Smooth muscle cell (in vitro differentiated cells): ENCODE results near the gene IFRD1. TPM values are rescaled to one million over a fixed set of nuclear protein-coding genes. Genes with fewer than 3 reads are reported as not detected.

Source experiments
- DNase-seq: peaks from one replicate; lab custom pipeline; 2025; ENCODE audit not compliant: unreplicated experiment; lab: John Stamatoyannopoulos, UW
- H2AFZ ChIP-seq: fragments of 200-600 bp; sonication (generic); 2 replicates; pipeline ENCODE4 v1.6.0; 2016; ENCODE audit warnings: antibody characterized with exemption, low read depth, mild to moderate bottlenecking
- H3F3A ChIP-seq: fragments of 200-600 bp; sonication (generic); 2 replicates; pipeline ENCODE4 v1.6.0; 2017; ENCODE audit warnings: antibody characterized with exemption, low read depth
- H3K27ac ChIP-seq: fragments of 200-600 bp; sonication (generic); 2 replicates; pipeline ENCODE4 v1.5.1; 2016; ENCODE audit warnings: low read depth, mild to moderate bottlenecking
- H3K27me3 ChIP-seq: fragments of 200-600 bp; sonication (generic); 2 replicates; pipeline ENCODE4 v1.6.1; 2016; ENCODE audit warnings: low read depth, mild to moderate bottlenecking
- H3K36me3 ChIP-seq: fragments of 200-600 bp; sonication (generic); 2 replicates; pipeline ENCODE4 v1.5.1; 2016; ENCODE audit warnings: low read depth
- H3K4me1 ChIP-seq: fragments of 200-600 bp; sonication (generic); 2 replicates; pipeline ENCODE4 v1.5.1; 2016; ENCODE audit warnings: low read depth
- H3K4me2 ChIP-seq: fragments of 200-600 bp; sonication (generic); 2 replicates; pipeline ENCODE4 v1.6.0; 2016; ENCODE audit warnings: mild to moderate bottlenecking
- H3K4me3 ChIP-seq: fragments of 200-600 bp; sonication (generic); 2 replicates; pipeline ENCODE4 v1.5.1; 2016; ENCODE audit warnings: mild to moderate bottlenecking
- H3K79me2 ChIP-seq: fragments of 200-600 bp; sonication (generic); 2 replicates; pipeline ENCODE4 v1.6.0; 2016; ENCODE audit warnings: low read depth, mild to moderate bottlenecking
- H3K9ac ChIP-seq: fragments of 200-600 bp; sonication (generic); 2 replicates; pipeline ENCODE4 v1.6.0; 2016; ENCODE audit warnings: low read depth
- H3K9me3 ChIP-seq: fragments of 200-600 bp; sonication (generic); replicated peaks from 2 replicates; pipeline ENCODE4 v1.5.1; 2016; ENCODE audit warnings: low read depth
- H4K20me1 ChIP-seq: fragments of 200-600 bp; sonication (generic); 2 replicates; pipeline ENCODE4 v1.6.0; 2016; ENCODE audit warnings: low read depth
- WGBS: methylation state at CpG from one replicate; pipeline ENCODE4 v1.1.7; 2016; ENCODE audit warnings: low lambda C conversion rate; 5-methylcytosine and 5-hydroxymethylcytosine counted together
- polyA plus RNA-seq: library from polyadenylated mRNA; unstranded; fragments of >200 nt; fragmentation: Nextera tagmentation; extraction: Ambion mirVana; gene quantifications from 2 replicates; pipeline ENCODE4 v1.2.1, GENCODE V29; 2016
- total RNA-seq: library from RNA; depleted of rRNA; stranded (reverse); fragments of >200 nt; gene quantifications from 2 replicates; pipeline ENCODE4 v1.2.3, GENCODE V29; 2014
- TF ChIP-seq, protein P1 (sequence below): fragments of 200-600 bp; sonication (generic); IDR thresholded peaks from 2 replicates; pipeline ENCODE4 v1.5.1; 2017; ENCODE audit warnings: borderline replicate concordance, mild to moderate bottlenecking, antibody characterized with exemption; ENCODE audit not compliant: insufficient read depth, poor library complexity, severe bottlenecking

The IFRD1 gene
- total and polyA plus RNA-seq, 2 experiments from 2014 or later, result 70.5 to 150 TPM

DNA sequence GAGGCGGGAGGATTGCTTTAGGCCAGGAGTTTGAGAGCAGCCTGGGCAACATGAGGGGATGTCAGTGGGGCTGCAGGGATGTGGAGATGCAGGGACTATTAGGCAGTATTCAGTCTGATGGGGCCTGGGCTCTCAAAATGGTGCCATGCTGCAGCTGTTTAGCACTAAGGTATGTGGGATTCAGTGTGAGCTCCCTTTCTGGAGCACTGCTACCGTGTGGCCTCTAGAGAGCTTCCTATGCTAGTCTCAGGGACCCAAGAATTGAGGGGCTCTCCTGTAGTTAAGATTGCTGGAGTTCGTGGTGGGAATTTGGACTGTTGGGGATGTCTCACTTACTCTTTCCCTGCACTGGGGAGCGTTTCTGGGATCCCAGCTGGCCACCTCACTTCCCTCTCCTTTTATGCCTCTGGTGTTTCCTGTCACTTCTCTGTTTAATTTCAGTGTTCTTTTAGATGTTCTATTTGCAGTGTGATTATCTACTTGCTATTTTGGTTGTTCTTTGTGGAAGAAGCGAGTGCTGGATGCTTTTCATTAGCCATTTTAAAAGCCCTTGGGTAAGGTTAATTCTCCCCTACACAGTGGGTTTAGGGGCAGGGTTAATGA lies 53.9 kb downstream of the IFRD1 start:
- Histone ChIP-seq H4K20me1 (no peaks in the 10 kb centered on the region), H3K79me2 (no peaks in the 10 kb centered on the region), H3K27me3 (no peaks in the 10 kb centered on the region), H3K36me3 (no peaks in the 10 kb centered on the region), H3K4me1 (no peaks in the 10 kb centered on the region), H3K9me3 (no peaks in the 10 kb centered on the region), H3K27ac (no peak overlapping the region), H2AFZ (no peak overlapping the region), H3K4me2 (no peak overlapping the region), H3K9ac (no peak overlapping the region), H3F3A (peaks cover 4% of the 10 kb centered on the region), H3K4me3 (no peak overlapping the region)
- 90% methylated on average over 5 of the region's 5 CpGs for WGBS
- TF ChIP-seq, protein P1, sequence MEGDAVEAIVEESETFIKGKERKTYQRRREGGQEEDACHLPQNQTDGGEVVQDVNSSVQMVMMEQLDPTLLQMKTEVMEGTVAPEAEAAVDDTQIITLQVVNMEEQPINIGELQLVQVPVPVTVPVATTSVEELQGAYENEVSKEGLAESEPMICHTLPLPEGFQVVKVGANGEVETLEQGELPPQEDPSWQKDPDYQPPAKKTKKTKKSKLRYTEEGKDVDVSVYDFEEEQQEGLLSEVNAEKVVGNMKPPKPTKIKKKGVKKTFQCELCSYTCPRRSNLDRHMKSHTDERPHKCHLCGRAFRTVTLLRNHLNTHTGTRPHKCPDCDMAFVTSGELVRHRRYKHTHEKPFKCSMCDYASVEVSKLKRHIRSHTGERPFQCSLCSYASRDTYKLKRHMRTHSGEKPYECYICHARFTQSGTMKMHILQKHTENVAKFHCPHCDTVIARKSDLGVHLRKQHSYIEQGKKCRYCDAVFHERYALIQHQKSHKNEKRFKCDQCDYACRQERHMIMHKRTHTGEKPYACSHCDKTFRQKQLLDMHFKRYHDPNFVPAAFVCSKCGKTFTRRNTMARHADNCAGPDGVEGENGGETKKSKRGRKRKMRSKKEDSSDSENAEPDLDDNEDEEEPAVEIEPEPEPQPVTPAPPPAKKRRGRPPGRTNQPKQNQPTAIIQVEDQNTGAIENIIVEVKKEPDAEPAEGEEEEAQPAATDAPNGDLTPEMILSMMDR, result no peak
- DNase-seq, result no peak

DNA sequence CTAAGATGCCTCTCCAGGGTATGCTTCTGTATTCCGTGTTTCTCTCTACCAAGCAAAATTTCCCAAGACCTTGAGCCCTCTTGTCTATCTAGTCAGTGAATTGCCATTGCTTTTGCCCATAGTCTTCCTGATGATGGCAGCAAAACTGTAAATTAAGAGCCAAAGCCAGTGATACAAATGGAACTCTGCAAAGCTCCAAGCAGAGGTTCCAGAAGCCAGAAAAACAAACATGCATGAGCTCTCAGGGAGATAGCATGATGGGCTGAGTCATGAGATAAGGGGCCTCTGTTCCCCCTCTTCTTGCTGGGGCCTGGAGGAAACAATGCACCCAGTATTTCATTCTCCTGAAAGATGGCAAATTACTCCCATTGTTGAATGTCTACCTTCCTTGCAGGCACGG lies 55.2 kb downstream of the IFRD1 start:
- Histone ChIP-seq H3K4me3 (no peak overlapping the region), H3K36me3 (no peaks in the 10 kb centered on the region), H4K20me1 (no peaks in the 10 kb centered on the region), H3K9ac (no peak overlapping the region), H3K79me2 (no peaks in the 10 kb centered on the region), H3K4me2 (no peak overlapping the region), H3F3A (peaks cover 4% of the 10 kb centered on the region), H2AFZ (no peak overlapping the region), H3K9me3 (no peaks in the 10 kb centered on the region), H3K27ac (no peak overlapping the region), H3K4me1 (no peaks in the 10 kb centered on the region), H3K27me3 (no peaks in the 10 kb centered on the region)
- TF ChIP-seq, protein P1, result no peak
- 74% methylated on average over 2 of the region's 2 CpGs for WGBS
- DNase-seq, result no peak

DNA sequence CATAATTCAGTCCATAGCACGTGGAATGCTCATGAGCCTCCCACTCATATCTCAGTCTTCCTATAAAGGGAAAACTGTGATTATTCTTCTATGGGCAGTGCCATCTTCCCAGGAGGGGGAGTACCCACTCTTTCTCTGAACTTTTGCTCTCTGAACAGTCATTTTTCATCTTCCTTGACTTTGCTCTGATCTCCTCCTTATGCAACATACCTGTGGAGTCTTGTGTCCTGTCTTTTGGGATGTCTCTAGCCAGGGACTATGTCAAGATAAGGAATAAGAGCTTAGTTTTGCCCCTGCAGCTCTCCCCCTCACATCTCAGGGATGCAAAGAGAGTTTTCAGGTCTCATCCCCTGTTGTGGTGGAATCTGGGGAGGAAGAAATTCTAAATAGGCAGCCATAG lies 58.1 kb downstream of the IFRD1 start:
- Histone ChIP-seq H3K27ac (no peak overlapping the region), H3K27me3 (no peaks in the 10 kb centered on the region), H3K4me1 (no peaks in the 10 kb centered on the region), H3K9me3 (no peaks in the 10 kb centered on the region), H3K79me2 (no peaks in the 10 kb centered on the region), H3K36me3 (no peaks in the 10 kb centered on the region), H3K9ac (no peak overlapping the region), H3K4me2 (no peak overlapping the region), H4K20me1 (no peaks in the 10 kb centered on the region), H3F3A (peaks cover 4% of the 10 kb centered on the region), H3K4me3 (no peak overlapping the region), H2AFZ (no peak overlapping the region)
- no peak for DNase-seq
- 67% methylated on average over 1 of the region's 1 CpG for WGBS
- TF ChIP-seq, protein P1, result no peak

DNA sequence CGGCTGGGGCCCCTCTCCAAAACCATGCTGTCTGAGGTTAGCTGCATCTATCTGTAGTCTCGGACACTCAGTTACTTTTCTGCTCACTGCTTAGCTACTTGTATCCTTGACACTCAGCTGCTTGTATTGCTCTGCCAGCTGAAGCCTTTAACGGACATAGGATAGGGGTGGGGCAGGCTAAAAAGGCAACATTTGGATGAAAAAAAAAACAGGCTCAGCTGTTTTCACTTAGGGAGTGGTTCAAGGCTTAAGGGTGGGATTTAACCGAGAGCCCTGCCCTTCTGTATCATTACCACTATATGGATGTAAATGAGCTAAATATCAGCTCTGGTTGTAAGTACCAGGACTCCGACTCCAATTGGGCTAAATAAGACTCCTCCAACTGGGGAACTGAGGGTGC lies 59.1 kb downstream of the IFRD1 start:
- Histone ChIP-seq H2AFZ (no peak overlapping the region), H3K36me3 (no peaks in the 10 kb centered on the region), H3K9me3 (no peaks in the 10 kb centered on the region), H4K20me1 (no peaks in the 10 kb centered on the region), H3K4me3 (no peak overlapping the region), H3K4me2 (peak overlapping the region; percentile 28), H3K79me2 (no peaks in the 10 kb centered on the region), H3K27me3 (no peaks in the 10 kb centered on the region), H3K9ac (no peak overlapping the region), H3K27ac (peak overlapping the region; percentile 68), H3K4me1 (no peaks in the 10 kb centered on the region), H3F3A (peaks cover 4% of the 10 kb centered on the region)
- no peak for DNase-seq
- TF ChIP-seq, protein P1, result no peak
- 77% methylated on average over 5 of the region's 5 CpGs for WGBS
